Stimulated activated CD8-positive, alpha-beta memory T cell treated with anti-CD3 and anti-CD28 coated beads, Interleukin-12 subunit alpha, Interleukin-12 subunit beta, amount 100 ng/mL, for 4 hours (primary cell): Measurements from ENCODE around the gene PITX2.

Source experiments
- DNase-seq: peaks from one replicate; pipeline ENCODE4 v3.0.0-alpha.2; 2020; ENCODE audit warnings: low read depth

PITX2 gene

GRCh38 chr4:110622841-110623717 is at the start of gene PITX2:
TSS of gene PITX2 (minus strand) at chr4:110623077. CDS start at chr4:110622460, 617 bp downstream.
- no peak for DNase-seq

- DNase-seq = no peak
Measured at GRCh38 chr4:110671679-110672078, 48.8 kb upstream of the PITX2 start.

- DNase-seq = no peak
Measured at GRCh38 chr4:110669663-110670062, 46.8 kb upstream of the PITX2 start.

- no peak for DNase-seq
Measured at GRCh38 chr4:110668463-110669235, 45.8 kb upstream of the PITX2 start.

- no peak for DNase-seq
Measured at GRCh38 chr4:110667670-110668069, 44.8 kb upstream of the PITX2 start.

- DNase-seq = no peak
Measured at GRCh38 chr4:110666030-110666429, 43.2 kb upstream of the PITX2 start.

- DNase-seq = no peak
Measured at GRCh38 chr4:110663738-110664444, 41.0 kb upstream of the PITX2 start.

- no peak for DNase-seq
Measured at GRCh38 chr4:110663206-110663605, 40.3 kb upstream of the PITX2 start.

- no peak for DNase-seq
Measured at GRCh38 chr4:110660755-110661154, 37.9 kb upstream of the PITX2 start.

GRCh38 chr4:110654254-110654635 is 31.4 kb upstream of the PITX2 start:
- DNase-seq = no peak

GRCh38 chr4:110653321-110654253 is 30.7 kb upstream of the PITX2 start:
- DNase-seq = no peak

GRCh38 chr4:110644008-110644407 is 21.1 kb upstream of the PITX2 start:
- DNase-seq = no peak

GRCh38 chr4:110643096-110643495 is 20.2 kb upstream of the PITX2 start:
- no peak for DNase-seq

- no peak for DNase-seq
Measured at GRCh38 chr4:110641218-110641617, 18.3 kb upstream of the PITX2 start.

GRCh38 chr4:110640576-110640975 is 17.7 kb upstream of the PITX2 start:
- no peak for DNase-seq

- no peak for DNase-seq
Measured at GRCh38 chr4:110639207-110640090, 16.6 kb upstream of the PITX2 start.

GRCh38 chr4:110638089-110638746 is 15.3 kb upstream of the PITX2 start:
- DNase-seq = no peak

- no peak for DNase-seq
Measured at GRCh38 chr4:110637408-110638088, 14.7 kb upstream of the PITX2 start.

- DNase-seq = no peak
Measured at GRCh38 chr4:110636680-110637407, 14.0 kb upstream of the PITX2 start.
